K562 (cell line): ENCODE data around the gene VWF. TPM values are rescaled to one million over a fixed set of nuclear protein-coding genes. Genes with fewer than 3 reads are reported as not detected.

Experiments used
- ATAC-seq: fragments of 200-7000 bp; cut with Tn5 transposase; 3 replicates; pipeline ENCODE4 v1.9.1; 2020; ENCODE audit warnings: moderate library complexity
- BruUV-seq: library from RNA; stranded (reverse); fragments of 400-500 nt; replicated peaks from 2 replicates; lab custom pipeline; 2021; lab: Mats Ljungman, UMichigan
- CTCF ChIA-PET: fragments of 300-600 bp; formaldehyde crosslinking; extraction: SDS; loops from one replicate; lab custom pipeline; 2021; ENCODE audit warnings: low intra/inter-chr PET ratio; lab: Yijun Ruan, JAX
- POLR2A ChIA-PET: fragments of 300-600, 350-650 bp; sonication (Branson Sonifier 250); formaldehyde crosslinking; extraction: SDS; loops from one replicate; lab custom pipeline; 2021; ENCODE audit warnings: antibody characterized with exemption, inconsistent platforms; lab: Yijun Ruan, JAX
- DNase-seq, 4 experiments: peaks; one replicate each; pipeline versions ENCODE4 v3.0.0 to v3.0.0-alpha.2; 2011 to 2018; ENCODE audit warnings: low spot score in 3 of 4, mixed read lengths in 3 of 4; ENCODE audit errors: extremely low read depth in 1 of 4
- FAIRE-seq: peaks from 2 replicates; lab custom pipeline; 2011; peaks lifted over from hg19 to GRCh38; lab: Jason Lieb, UNC
- H2AFZ ChIP-seq: 2 replicates; pipeline ENCODE4 v1.6.0; 2011; ENCODE audit warnings: low read depth, low read length, control low read depth, inconsistent platforms
- H3K27ac ChIP-seq: fragments of 200-600 bp; 3 replicates; pipeline ENCODE4 v1.8.0; 2011; ENCODE audit warnings: low read depth, mild to moderate bottlenecking, control low read depth, inconsistent platforms, low read length, moderate library complexity, mixed read lengths; ENCODE audit errors: extremely low read depth
- H3K27me3 ChIP-seq, 2 experiments: fragments of 300-600 bp in 1 of 2; 2 replicates in 1 of 2; 3 replicates in 1 of 2; pipeline versions ENCODE4 v1.6.0 to v1.8.0; 2011; ENCODE audit warnings: inconsistent platforms in 2 of 2, low read length in 2 of 2, mild to moderate bottlenecking in 1 of 2, mixed read lengths in 1 of 2, moderate library complexity in 1 of 2; ENCODE audit not compliant: control insufficient read depth in 2 of 2, insufficient read depth in 2 of 2
- H3K36me3 ChIP-seq: fragments of 300-600 bp; 3 replicates; pipeline ENCODE4 v1.8.0; 2011; ENCODE audit warnings: mild to moderate bottlenecking, low read length, inconsistent platforms; ENCODE audit not compliant: control insufficient read depth, insufficient read depth
- H3K4me1 ChIP-seq, 2 experiments: fragments of 200-600 bp in 1 of 2; replicated peaks in 1 of 2; 2 replicates in 1 of 2; 3 replicates in 1 of 2; pipeline versions ENCODE4 v1.5.1 to v1.8.0; 2011; ENCODE audit warnings: inconsistent platforms in 2 of 2, low read length in 2 of 2, mild to moderate bottlenecking in 1 of 2, mixed read lengths in 1 of 2, moderate library complexity in 1 of 2; ENCODE audit not compliant: control insufficient read depth in 2 of 2, insufficient read depth in 2 of 2
- H3K4me2 ChIP-seq: 2 replicates; pipeline ENCODE4 v1.6.1; 2011; ENCODE audit warnings: low read length, control low read depth, inconsistent platforms, mixed read lengths; ENCODE audit not compliant: insufficient read depth
- H3K4me3 ChIP-seq: fragments of 200-600 bp; sonication (generic), shearing (Covaris generic); 2 replicates; pipeline ENCODE4 v1.5.1; 2016; ENCODE audit warnings: control low read depth, inconsistent platforms
- H3K79me2 ChIP-seq: fragments of 200-600 bp; 3 replicates; pipeline ENCODE4 v1.8.0; 2011; ENCODE audit warnings: low read length, inconsistent platforms; ENCODE audit not compliant: control insufficient read depth, insufficient read depth
- H3K9ac ChIP-seq, 2 experiments: 2 replicates each; pipeline versions ENCODE4 v1.6.0 to v1.6.1; 2011; ENCODE audit warnings: low read depth in 2 of 2, low read length in 2 of 2, control low read depth in 1 of 2, inconsistent platforms in 1 of 2, mild to moderate bottlenecking in 1 of 2, mixed read lengths in 1 of 2; ENCODE audit not compliant: insufficient read depth in 1 of 2
- H3K9me1 ChIP-seq: one replicate; pipeline ENCODE4 v1.6.0; 2011; ENCODE audit warnings: inconsistent platforms, mild to moderate bottlenecking, low read length, moderate library complexity; ENCODE audit not compliant: control insufficient read depth, insufficient read depth
- H3K9me3 ChIP-seq: replicated peaks from 2 replicates; pipeline ENCODE4 v1.5.1; 2011; ENCODE audit warnings: low read depth, low read length, inconsistent platforms; ENCODE audit not compliant: control insufficient read depth, insufficient read depth
- H4K20me1 ChIP-seq: replicated peaks from 2 replicates; pipeline ENCODE4 v1.6.1; 2011; ENCODE audit warnings: low read length, inconsistent platforms, mixed read lengths; ENCODE audit not compliant: control insufficient read depth, insufficient read depth
- ZBTB7A ChIP-seq: IDR thresholded peaks from 2 replicates; pipeline ENCODE4 v1.6.1; 2011; ENCODE audit warnings: low read depth, mild to moderate bottlenecking, low read length, moderate library complexity, borderline replicate concordance; ENCODE audit not compliant: control insufficient read depth
- WGBS: fragments of 100-300 bp; shearing (Covaris generic); methylation state at CpG from one replicate; pipeline ENCODE4 v1.1.6; 2016; ENCODE audit warnings: low coverage, mixed read lengths; ENCODE audit not compliant: insufficient coverage; ENCODE audit errors: missing lambda C conversion rate; 5-methylcytosine and 5-hydroxymethylcytosine counted together
- in situ Hi-C: fragments of 300-500 bp; cut with MboI; formaldehyde crosslinking; loops from 4 replicates; pipeline ENCODE4 v1.15.0; 2018; ENCODE audit warnings: inconsistent platforms, mixed read lengths
- intact Hi-C: fragments of 100-400 bp; cut with micrococcal nuclease; formaldehyde crosslinking; loops from 2 replicates; pipeline ENCODE4 v1.14.2; 2022
- polyA plus RNA-seq, 8 experiments: library from polyadenylated mRNA; depleted of rRNA in 4 of 8; stranded (reverse) in 5 of 8; unstranded in 3 of 8; fragments of >200 nt; fragmentation: Nextera tagmentation in 2 of 8; fragmentation: Illumina TruSeq in 1 of 8; extraction: Ambion mirVana in 2 of 8; extraction: Trizol in 1 of 8; gene quantifications; 2 replicates each; pipeline versions ENCODE4 v1.2.1 to v1.2.3, GENCODE V29; 2011 to 2014; ENCODE audit warnings: inconsistent platforms in 1 of 8, missing spikeins in 1 of 8
- small RNA-seq: library from RNA; depleted of rRNA; stranded (forward); fragments of <200 nt; gene quantifications from one replicate; pipeline ENCODE3, GENCODE V24; 2014
- total RNA-seq, 7 experiments: library from RNA; depleted of rRNA in 6 of 7; stranded (reverse); fragments of >200 nt in 6 of 7; fragmentation: Illumina TruSeq in 2 of 7; extraction: Trizol in 2 of 7; gene quantifications; 2 replicates each; pipeline versions ENCODE4 v1.2.1 to v1.2.3, GENCODE V29; 2011 to 2021; ENCODE audit warnings: low replicate concordance in 1 of 7
- TF ChIP-seq, protein P1 (sequence below), 3 experiments: IDR thresholded peaks in 2 of 3; conservative IDR thresholded peaks in 1 of 3; 2 replicates each; pipeline ENCODE4 v1.5.1; 2011 to 2012; ENCODE audit warnings: low read length in 3 of 3, mild to moderate bottlenecking in 3 of 3, control low read depth in 2 of 3, improper control_type of control experiment in 1 of 3, inconsistent platforms in 1 of 3, low read depth in 1 of 3, mixed read lengths in 1 of 3, moderate library complexity in 1 of 3; ENCODE audit not compliant: insufficient read depth in 2 of 3

The VWF gene
- total and polyA plus RNA-seq, 9 of the 15 experiments (the other 6 are each of a cell fraction or from before 2014, with no cell fraction given) = 0.53 TPM; not detected in 8

GRCh38 chr12:5898874-5899273 is 225.6 kb downstream of the VWF start:
- in situ Hi-C loops = no loop called here
- no peak overlapping the region for H2AFZ ChIP-seq
- DNase-seq (peak in 2 of 4 experiments; percentile 5 to 16), FAIRE-seq (no peak), ATAC-seq (no peak)
- 0% methylated on average over 3 of the region's 3 CpGs for WGBS
- H4K20me1 ChIP-seq = no peaks in the 10 kb centered on the region
- ChIA-PET CTCF (no interaction called here), POLR2A (interaction anchor here (1.3 kb wide), 1 partner anchor 10 kb away, joined by 4 read pairs; no protein-coding TSS in a partner anchor)
- H3K9me1 ChIP-seq = no peaks in the 10 kb centered on the region
- no peak overlapping the region for H3K27ac ChIP-seq
- H3K4me1 ChIP-seq = no peaks in the 10 kb centered on the region
- H3K4me2 ChIP-seq = no peak overlapping the region
- no peak overlapping the region for H3K9ac ChIP-seq
- no peaks in the 10 kb centered on the region for H3K79me2 ChIP-seq
- H3K9me3 ChIP-seq = no peaks in the 10 kb centered on the region
- BruUV-seq = no TSS peak
- H3K27me3 ChIP-seq = no peaks in the 10 kb centered on the region; a peak in 1 of 5 replicates
- intact Hi-C loops = no loop called here
- no peaks in the 10 kb centered on the region for H3K36me3 ChIP-seq
- no peak overlapping the region for H3K4me3 ChIP-seq
- TF ChIP-seq ZBTB7A = no peak
- TF ChIP-seq, protein P1, sequence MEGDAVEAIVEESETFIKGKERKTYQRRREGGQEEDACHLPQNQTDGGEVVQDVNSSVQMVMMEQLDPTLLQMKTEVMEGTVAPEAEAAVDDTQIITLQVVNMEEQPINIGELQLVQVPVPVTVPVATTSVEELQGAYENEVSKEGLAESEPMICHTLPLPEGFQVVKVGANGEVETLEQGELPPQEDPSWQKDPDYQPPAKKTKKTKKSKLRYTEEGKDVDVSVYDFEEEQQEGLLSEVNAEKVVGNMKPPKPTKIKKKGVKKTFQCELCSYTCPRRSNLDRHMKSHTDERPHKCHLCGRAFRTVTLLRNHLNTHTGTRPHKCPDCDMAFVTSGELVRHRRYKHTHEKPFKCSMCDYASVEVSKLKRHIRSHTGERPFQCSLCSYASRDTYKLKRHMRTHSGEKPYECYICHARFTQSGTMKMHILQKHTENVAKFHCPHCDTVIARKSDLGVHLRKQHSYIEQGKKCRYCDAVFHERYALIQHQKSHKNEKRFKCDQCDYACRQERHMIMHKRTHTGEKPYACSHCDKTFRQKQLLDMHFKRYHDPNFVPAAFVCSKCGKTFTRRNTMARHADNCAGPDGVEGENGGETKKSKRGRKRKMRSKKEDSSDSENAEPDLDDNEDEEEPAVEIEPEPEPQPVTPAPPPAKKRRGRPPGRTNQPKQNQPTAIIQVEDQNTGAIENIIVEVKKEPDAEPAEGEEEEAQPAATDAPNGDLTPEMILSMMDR (IDR thresholded peaks at IDR 0.05 in 2 of 3, conservative IDR thresholded peaks at IDR 0.05 in 1 of 3; ENCODE audit: insufficient read depth in 2 of 3, low read depth in 1 of 3, low read length in 3 of 3) = peak; percentile 4 to 30 (median 23); a peak in 2 of 6 replicates
- TF ChIP-seq, all 486 proteins: peak for 1

Small RNA genes lying within 50 kb of the gene (small RNA-seq; reads per million reads assigned to genes)
- not detected for gene RN7SL69P

Other genes starting within 250 kb of the VWF start
- 0.64 TPM in 1 of 2 replicates, not detected in the other for gene ANO2, start 179.4 kb downstream of the VWF start, total RNA-seq (2014; rRNA removed)
- gene ANO2, start 179.4 kb downstream of the VWF start, total RNA-seq (2014; rRNA removed; fragmentation: Illumina TruSeq; extraction: Trizol) = not detected in 2 replicates
- not detected in 2 replicates for gene ANO2, start 179.4 kb downstream of the VWF start, total RNA-seq (2015; rRNA removed; fragmentation: Illumina TruSeq; extraction: Trizol)
- gene ANO2, start 179.4 kb downstream of the VWF start, total RNA-seq (2021) = not detected in 2 replicates
- gene ANO2, start 179.4 kb downstream of the VWF start, polyA plus RNA-seq (2011; rRNA removed) = not detected in 2 replicates
- not detected in 2 replicates for gene ANO2, start 179.4 kb downstream of the VWF start, polyA plus RNA-seq (2014; fragmentation: Illumina TruSeq; extraction: Trizol)
- gene ANO2, start 179.4 kb downstream of the VWF start, polyA plus RNA-seq (2014; fragmentation: Nextera tagmentation; extraction: Ambion mirVana) = not detected
- 0.08 TPM in 1 of 2 replicates, not detected in the other for gene ANO2, start 179.4 kb downstream of the VWF start, polyA plus RNA-seq (2014; rRNA removed)
- gene CD9, start 75.7 kb upstream of the VWF start, total RNA-seq (2014; rRNA removed) = 0.41 and 0.45 TPM in 2 replicates
- 0.29 and 0.62 TPM in 2 replicates for gene CD9, start 75.7 kb upstream of the VWF start, total RNA-seq (2014; rRNA removed; fragmentation: Illumina TruSeq; extraction: Trizol)
- gene CD9, start 75.7 kb upstream of the VWF start, total RNA-seq (2015; rRNA removed; fragmentation: Illumina TruSeq; extraction: Trizol) = 0.41 and 0.43 TPM in 2 replicates
- gene CD9, start 75.7 kb upstream of the VWF start, total RNA-seq (2021) = 1.2 and 2.0 TPM in 2 replicates
- 5.6 and 11.9 TPM in 2 replicates for gene CD9, start 75.7 kb upstream of the VWF start, polyA plus RNA-seq (2011; rRNA removed)
- gene CD9, start 75.7 kb upstream of the VWF start, polyA plus RNA-seq (2014; fragmentation: Illumina TruSeq; extraction: Trizol) = 0.42 and 0.65 TPM in 2 replicates
- gene CD9, start 75.7 kb upstream of the VWF start, polyA plus RNA-seq (2014; fragmentation: Nextera tagmentation; extraction: Ambion mirVana) = under 1 TPM; 0.59 to 0.74 TPM
- 0.49 and 1.2 TPM in 2 replicates for gene CD9, start 75.7 kb upstream of the VWF start, polyA plus RNA-seq (2014; rRNA removed)
- 0.33 and 0.41 TPM in 2 replicates for gene PLEKHG6, start 186.0 kb upstream of the VWF start, total RNA-seq (2014; rRNA removed)
- gene PLEKHG6, start 186.0 kb upstream of the VWF start, total RNA-seq (2014; rRNA removed; fragmentation: Illumina TruSeq; extraction: Trizol) = 0.19 and 0.29 TPM in 2 replicates
- not detected in 2 replicates for gene PLEKHG6, start 186.0 kb upstream of the VWF start, total RNA-seq (2015; rRNA removed; fragmentation: Illumina TruSeq; extraction: Trizol)
- gene PLEKHG6, start 186.0 kb upstream of the VWF start, total RNA-seq (2021) = 0.86 and 1.2 TPM in 2 replicates
- gene PLEKHG6, start 186.0 kb upstream of the VWF start, polyA plus RNA-seq (2011; rRNA removed) = 0.28 and 0.38 TPM in 2 replicates
- 0.18 and 0.42 TPM in 2 replicates for gene PLEKHG6, start 186.0 kb upstream of the VWF start, polyA plus RNA-seq (2014; fragmentation: Illumina TruSeq; extraction: Trizol)
- gene PLEKHG6, start 186.0 kb upstream of the VWF start, polyA plus RNA-seq (2014; fragmentation: Nextera tagmentation; extraction: Ambion mirVana) = not detected
- 0.22 and 0.54 TPM in 2 replicates for gene PLEKHG6, start 186.0 kb upstream of the VWF start, polyA plus RNA-seq (2014; rRNA removed)
- gene TNFRSF1A, start 217.4 kb upstream of the VWF start, total RNA-seq (2014; rRNA removed) = 34.6 and 43.5 TPM in 2 replicates
- gene TNFRSF1A, start 217.4 kb upstream of the VWF start, total RNA-seq (2014; rRNA removed; fragmentation: Illumina TruSeq; extraction: Trizol) = 18.3 and 22.0 TPM in 2 replicates
- gene TNFRSF1A, start 217.4 kb upstream of the VWF start, total RNA-seq (2015; rRNA removed; fragmentation: Illumina TruSeq; extraction: Trizol) = 31.1 and 33.0 TPM in 2 replicates
- 29.8 and 37.7 TPM in 2 replicates for gene TNFRSF1A, start 217.4 kb upstream of the VWF start, total RNA-seq (2021)
- 27.2 and 30.0 TPM in 2 replicates for gene TNFRSF1A, start 217.4 kb upstream of the VWF start, polyA plus RNA-seq (2011; rRNA removed)
- 38.2 and 57.7 TPM in 2 replicates for gene TNFRSF1A, start 217.4 kb upstream of the VWF start, polyA plus RNA-seq (2014; fragmentation: Illumina TruSeq; extraction: Trizol)
- under 1 TPM; 0.76 to 0.89 TPM for gene TNFRSF1A, start 217.4 kb upstream of the VWF start, polyA plus RNA-seq (2014; fragmentation: Nextera tagmentation; extraction: Ambion mirVana)
- gene TNFRSF1A, start 217.4 kb upstream of the VWF start, polyA plus RNA-seq (2014; rRNA removed) = 22.0 and 22.5 TPM in 2 replicates